BE2C (cell line): ENCODE data around the gene PPP1R17.

Source experiments
- DNase-seq: peaks from one replicate; pipeline ENCODE4 v3.0.0-alpha.2; 2020
- H3K27me3 ChIP-seq: fragments of 250-450 bp; sonication (Bioruptor Pico); 2 replicates; pipeline ENCODE4 v1.5.1; 2020; ENCODE audit warnings: mild to moderate bottlenecking
- H3K36me3 ChIP-seq: fragments of 250-450 bp; sonication (Bioruptor Pico); 2 replicates; pipeline ENCODE4 v1.5.1; 2020; ENCODE audit warnings: mild to moderate bottlenecking
- H3K4me1 ChIP-seq: fragments of 250-450 bp; sonication (Bioruptor Pico); 2 replicates; pipeline ENCODE4 v1.5.1; 2020
- H3K4me3 ChIP-seq: 2 replicates; pipeline ENCODE4 v1.5.1; 2011; ENCODE audit warnings: low read depth, low read length
- H3K9me3 ChIP-seq: fragments of 250-450 bp; sonication (Bioruptor Pico); 2 replicates; pipeline ENCODE4 v1.5.1; 2020
- CTCF ChIP-seq: IDR thresholded peaks from 2 replicates; pipeline ENCODE4 v1.5.1; 2012; ENCODE audit warnings: mild to moderate bottlenecking, low read depth, low read length

Gene PPP1R17

GRCh38 chr7:31751726-31752125, 64.7 kb downstream of the PPP1R17 start:
- Histone ChIP-seq H3K27me3 (no peaks in the 10 kb centered on the region), H3K9me3 (no peaks in the 10 kb centered on the region), H3K36me3 (no peaks in the 10 kb centered on the region), H3K4me1 (no peaks in the 10 kb centered on the region), H3K4me3 (no peak overlapping the region)
- TF ChIP-seq CTCF, result no peak
- DNase-seq, result no peak
